Activated naive CD8-positive, alpha-beta T cell treated with anti-CD3 and anti-CD28 coated beads, Interleukin-2, amount 50 U/mL, for 16 hours (primary cell): Measurements from ENCODE around the gene WSB1.

Source experiments
- DNase-seq: peaks from one replicate; pipeline ENCODE4 v3.0.0-alpha.2; 2020; ENCODE audit warnings: low read depth, low spot score

WSB1 gene

DNA sequence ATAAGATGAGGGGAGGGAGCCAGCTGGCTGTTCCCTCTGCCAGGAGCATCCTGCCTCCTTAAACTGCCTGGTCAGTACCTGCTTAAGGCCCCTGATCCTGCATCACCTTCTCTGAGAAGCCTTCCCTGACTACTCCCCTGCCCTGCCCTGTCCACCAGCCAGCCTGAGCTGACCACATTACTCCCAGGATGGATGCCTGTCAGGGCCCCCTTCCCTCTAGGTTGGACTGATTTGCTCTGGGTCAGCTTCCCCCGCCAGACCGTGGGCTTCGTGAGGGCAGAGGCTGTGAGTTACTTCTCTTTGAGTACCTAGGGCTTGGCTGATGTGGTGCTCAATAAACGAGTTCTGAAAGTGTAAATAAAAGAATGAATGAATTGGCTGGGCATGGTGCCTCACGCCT is 63.3 kb downstream of the WSB1 start:
- no peak for DNase-seq

DNA sequence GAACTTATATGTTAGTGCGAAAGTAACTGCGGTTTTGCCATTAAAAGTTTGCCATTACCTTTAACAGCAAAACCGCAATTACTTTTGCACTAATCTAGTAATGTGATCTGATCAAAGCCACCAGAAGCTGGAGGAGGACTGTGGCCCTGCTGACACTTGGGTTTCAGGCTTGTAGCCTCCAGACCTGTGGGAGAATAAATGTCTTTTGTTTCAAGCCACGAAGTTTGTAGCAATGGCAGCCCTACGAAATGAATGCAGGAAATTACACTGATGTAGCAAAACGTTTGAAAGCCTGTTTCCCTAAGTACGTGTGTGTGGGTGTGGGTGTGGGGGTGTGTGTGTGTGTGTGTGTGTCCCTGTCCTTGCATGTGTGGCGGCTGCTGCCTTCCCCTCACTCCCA is 66.6 kb downstream of the WSB1 start:
- no peak for DNase-seq

DNA sequence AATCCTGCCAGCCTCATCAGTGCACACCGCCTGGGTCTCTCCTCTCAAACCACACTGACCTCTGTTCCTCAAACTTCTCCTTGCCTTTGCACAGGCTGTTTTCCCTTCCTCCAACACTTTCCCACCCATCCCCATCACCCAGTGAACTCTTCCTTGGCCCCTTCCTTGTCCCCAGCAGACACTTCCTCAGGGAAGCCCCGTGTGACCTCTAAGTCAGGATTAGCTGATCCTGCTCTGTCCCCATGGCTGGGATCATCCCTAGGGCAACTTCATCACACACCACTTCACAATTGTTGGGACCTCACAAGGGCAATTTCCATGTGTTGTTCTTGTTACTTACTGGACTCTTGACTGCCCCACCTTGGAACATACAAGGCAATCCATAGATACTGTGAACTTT is 67.8 kb downstream of the WSB1 start:
- DNase-seq: no peak

DNA sequence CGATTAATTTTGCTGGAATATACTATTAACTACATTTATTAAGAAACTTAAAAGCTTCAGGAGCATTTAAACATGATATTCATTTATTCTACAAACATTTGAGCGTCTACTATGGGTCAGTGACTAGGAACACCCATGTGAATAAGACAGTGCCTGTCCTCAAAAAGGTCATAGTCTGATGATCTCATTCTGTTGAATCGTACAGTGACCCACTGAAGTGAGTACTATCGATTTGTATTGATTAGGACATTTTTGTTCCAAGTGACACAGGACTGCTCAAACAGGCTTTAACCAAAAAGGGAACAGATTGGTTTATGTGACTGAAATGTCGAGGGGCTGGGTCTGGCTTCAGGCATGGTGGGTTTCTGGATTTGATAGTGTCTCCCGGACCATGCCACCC is 68.6 kb downstream of the WSB1 start:
- DNase-seq: no peak

DNA sequence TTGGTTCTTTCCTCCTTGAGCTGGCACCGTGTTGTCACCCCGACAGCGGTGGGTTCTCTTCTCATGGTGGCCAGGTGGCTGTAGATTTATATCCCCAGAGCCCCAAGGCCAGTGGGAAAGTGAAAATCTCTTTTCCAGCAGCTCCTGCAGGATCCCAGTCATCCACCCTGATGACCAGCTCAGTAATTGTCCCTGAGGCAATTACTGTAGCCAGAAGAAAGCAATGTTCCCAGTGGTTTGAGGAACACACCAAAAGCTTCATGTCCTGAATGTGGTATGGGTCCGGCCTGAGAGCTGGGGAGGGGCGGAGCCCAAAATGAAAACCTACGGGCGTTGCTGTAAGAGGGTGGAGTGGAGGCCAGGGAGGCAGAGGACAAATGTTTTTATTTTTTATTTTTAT is 69.0 kb downstream of the WSB1 start:
- no peak for DNase-seq

DNA sequence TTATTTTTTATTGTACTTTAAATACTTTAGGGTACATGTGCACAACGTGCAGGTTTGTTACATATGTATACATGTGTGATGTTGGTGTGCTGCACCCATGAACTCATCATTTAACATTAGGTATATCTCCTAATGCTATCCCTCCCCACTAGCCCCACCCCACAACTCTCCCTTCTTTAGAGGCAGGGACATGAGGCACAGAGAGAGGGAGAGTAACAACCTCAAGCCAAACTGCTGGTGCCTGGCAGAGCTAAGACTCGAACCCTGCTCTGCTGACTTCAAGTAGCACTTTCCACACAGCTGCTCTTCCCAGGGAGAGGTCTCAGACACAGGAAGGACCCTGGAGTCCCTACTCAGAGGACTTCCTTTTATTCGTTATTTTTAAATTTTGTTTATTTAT is 69.4 kb downstream of the WSB1 start:
- no peak for DNase-seq
